Measurements from ENCODE around the gene CCSER1. TPM values are rescaled to one million over a fixed set of nuclear protein-coding genes. Genes with fewer than 3 reads are reported as not detected.

CCSER1 gene
- total RNA-seq, 1 donor from 2014 or later, result 1.4 TPM

DNA sequence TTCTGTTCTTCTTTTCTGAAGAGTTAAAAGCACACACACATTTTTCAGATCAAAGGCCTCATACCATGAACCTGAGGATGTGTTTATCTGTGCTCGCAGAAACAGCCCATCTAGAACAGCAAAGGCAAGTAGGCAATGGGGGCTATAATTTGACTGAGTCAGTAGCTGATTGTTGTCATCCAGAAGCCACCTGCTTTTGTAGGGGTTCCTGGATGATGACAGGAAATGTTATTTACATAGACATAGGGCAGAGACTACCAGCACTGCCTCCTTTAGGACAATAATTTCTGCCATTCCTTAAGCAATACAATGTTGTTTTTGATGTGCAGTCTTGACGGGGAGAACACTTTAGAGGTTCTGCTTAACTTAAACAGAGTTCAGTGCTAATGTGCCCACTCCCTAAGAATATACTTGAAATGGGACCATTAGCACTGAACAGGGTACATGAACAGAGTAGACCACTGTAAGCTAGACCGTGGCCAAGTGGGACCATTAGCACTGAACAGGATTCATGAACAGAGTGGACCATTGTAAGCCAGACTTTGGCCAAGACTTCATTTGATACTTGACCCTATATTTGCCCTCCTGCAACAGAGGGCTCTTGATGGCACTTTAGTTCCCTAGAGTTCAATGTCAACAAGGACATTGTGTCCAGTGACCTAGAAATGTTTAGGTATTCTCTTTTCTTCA lies 42.8 kb upstream of the CCSER1 start:
- Histone ChIP-seq H3K36me3 (ENCODE audit: control insufficient read depth, insufficient read depth, low read length) (no peaks in the 10 kb centered on the region), H3K4me3 (ENCODE audit: low read depth, low read length) (no peak overlapping the region), H3K27me3 (ENCODE audit: control insufficient read depth, insufficient read depth, low read length) (no peaks in the 10 kb centered on the region)
- TF ChIP-seq, protein P1, sequence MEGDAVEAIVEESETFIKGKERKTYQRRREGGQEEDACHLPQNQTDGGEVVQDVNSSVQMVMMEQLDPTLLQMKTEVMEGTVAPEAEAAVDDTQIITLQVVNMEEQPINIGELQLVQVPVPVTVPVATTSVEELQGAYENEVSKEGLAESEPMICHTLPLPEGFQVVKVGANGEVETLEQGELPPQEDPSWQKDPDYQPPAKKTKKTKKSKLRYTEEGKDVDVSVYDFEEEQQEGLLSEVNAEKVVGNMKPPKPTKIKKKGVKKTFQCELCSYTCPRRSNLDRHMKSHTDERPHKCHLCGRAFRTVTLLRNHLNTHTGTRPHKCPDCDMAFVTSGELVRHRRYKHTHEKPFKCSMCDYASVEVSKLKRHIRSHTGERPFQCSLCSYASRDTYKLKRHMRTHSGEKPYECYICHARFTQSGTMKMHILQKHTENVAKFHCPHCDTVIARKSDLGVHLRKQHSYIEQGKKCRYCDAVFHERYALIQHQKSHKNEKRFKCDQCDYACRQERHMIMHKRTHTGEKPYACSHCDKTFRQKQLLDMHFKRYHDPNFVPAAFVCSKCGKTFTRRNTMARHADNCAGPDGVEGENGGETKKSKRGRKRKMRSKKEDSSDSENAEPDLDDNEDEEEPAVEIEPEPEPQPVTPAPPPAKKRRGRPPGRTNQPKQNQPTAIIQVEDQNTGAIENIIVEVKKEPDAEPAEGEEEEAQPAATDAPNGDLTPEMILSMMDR (IDR thresholded peaks at IDR 0.05; ENCODE audit: insufficient read depth, low read length, poor library complexity, severe bottlenecking), result no peak
- DNase-seq (ENCODE audit: low read depth), result no peak

DNA sequence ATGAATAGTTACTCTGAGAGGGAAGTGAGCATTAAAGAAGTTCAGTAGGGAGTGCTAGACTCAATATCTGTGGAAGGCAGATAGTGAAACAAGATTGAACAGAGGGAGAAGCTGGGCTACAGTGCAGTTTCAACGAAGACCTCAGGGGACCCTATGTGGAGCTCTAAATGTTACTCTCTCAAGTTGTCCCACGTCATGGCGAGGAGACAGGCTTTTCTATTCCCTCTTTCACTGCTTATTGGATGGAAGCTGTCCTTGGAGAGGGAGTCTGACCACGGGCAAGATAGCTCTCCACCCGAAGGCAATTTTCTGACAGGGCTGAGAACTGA lies 42.3 kb upstream of the CCSER1 start:
- TF ChIP-seq, protein P1 (IDR thresholded peaks at IDR 0.05; ENCODE audit: insufficient read depth, low read length, poor library complexity, severe bottlenecking), result no peak
- Histone ChIP-seq H3K36me3 (ENCODE audit: control insufficient read depth, insufficient read depth, low read length) (no peaks in the 10 kb centered on the region), H3K4me3 (ENCODE audit: low read depth, low read length) (no peak overlapping the region), H3K27me3 (ENCODE audit: control insufficient read depth, insufficient read depth, low read length) (no peaks in the 10 kb centered on the region)
- DNase-seq (ENCODE audit: low read depth), result no peak

DNA sequence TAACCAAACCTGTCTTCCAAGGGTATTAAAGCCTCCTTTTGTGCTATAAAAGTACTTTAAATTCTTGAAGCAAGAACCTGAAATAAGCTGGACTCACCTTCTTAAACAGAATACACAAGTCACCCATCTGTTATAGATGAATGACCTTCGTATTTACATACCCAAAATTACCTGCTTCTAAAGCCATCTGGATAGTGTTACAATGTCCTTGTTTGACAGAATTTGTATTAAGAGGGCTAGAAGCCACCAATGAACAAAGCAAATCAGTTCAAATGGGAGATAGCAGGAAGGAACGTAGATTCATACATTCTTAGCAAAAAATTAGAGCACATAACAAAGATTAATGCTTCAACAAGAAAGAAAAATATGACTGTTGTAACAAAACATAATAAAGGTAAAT lies 33.7 kb upstream of the CCSER1 start:
- DNase-seq (ENCODE audit: low read depth), result no peak
- Histone ChIP-seq H3K36me3 (ENCODE audit: control insufficient read depth, insufficient read depth, low read length) (no peaks in the 10 kb centered on the region), H3K27me3 (ENCODE audit: control insufficient read depth, insufficient read depth, low read length) (no peaks in the 10 kb centered on the region), H3K4me3 (ENCODE audit: low read depth, low read length) (no peak overlapping the region)
- TF ChIP-seq, protein P1 (IDR thresholded peaks at IDR 0.05; ENCODE audit: insufficient read depth, low read length, poor library complexity, severe bottlenecking), result no peak

DNA sequence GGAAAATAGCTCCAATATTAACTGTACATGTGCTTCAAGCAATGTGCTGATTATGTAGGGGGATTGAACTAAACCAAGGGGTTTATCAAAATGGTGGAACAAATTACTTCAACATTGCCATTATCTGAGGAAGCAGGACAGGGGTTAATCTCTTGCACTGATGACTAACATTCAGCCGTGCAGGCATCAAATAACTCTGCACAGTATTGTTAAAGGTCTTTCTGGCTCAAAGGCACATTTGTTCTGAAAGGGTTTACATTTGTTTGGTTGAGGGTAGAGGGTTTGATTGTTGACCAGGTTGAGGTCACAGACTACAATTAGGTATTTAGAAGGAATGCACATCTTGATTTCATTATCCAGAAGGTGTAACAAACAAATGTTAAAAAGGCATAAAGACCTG lies 32.2 kb upstream of the CCSER1 start:
- Histone ChIP-seq H3K36me3 (ENCODE audit: control insufficient read depth, insufficient read depth, low read length) (no peaks in the 10 kb centered on the region), H3K4me3 (ENCODE audit: low read depth, low read length) (no peak overlapping the region), H3K27me3 (ENCODE audit: control insufficient read depth, insufficient read depth, low read length) (no peaks in the 10 kb centered on the region)
- TF ChIP-seq, protein P1 (IDR thresholded peaks at IDR 0.05; ENCODE audit: insufficient read depth, low read length, poor library complexity, severe bottlenecking), result no peak
- DNase-seq (ENCODE audit: low read depth), result no peak

DNA sequence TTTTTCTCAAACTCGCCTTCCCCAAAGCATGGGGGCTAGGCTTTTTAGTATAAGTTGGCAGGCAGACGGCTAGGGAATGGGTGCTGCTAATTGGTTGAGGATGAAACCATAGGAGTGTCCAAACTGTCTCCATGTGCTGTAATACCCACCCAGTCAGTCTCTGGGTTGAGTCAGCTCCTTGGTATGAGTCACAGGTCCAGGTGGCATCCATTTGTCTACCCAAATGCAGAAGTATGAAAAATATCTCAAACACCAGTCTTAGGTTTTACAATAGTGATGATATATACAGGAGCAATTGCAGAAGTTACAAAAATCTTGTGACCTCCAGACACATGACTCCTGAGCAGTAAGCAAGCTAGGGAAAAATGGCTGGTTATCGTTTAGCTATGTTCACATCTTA lies 27.4 kb upstream of the CCSER1 start:
- DNase-seq (ENCODE audit: low read depth), result peak; percentile 14
- TF ChIP-seq, protein P1 (IDR thresholded peaks at IDR 0.05; ENCODE audit: insufficient read depth, low read length, poor library complexity, severe bottlenecking), result no peak

DNA sequence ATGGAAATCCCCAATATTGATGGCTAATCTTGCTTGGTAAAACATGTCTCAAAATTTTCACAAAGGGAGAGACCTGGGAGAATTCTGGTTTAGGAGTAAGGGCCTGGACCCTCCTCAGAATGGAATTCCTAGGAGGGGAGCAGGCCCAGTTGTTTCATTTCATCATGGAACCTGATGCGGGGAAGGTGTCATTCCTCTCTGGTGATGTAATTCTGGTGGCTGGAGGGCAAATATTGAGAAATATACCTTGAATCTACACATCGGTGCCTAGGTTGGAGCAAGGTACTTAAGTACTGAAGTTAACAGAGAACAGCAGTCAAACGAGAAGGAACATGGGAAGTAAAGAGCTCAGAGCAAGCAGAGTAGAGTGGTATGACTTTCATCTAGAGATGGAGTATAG lies 23.2 kb upstream of the CCSER1 start:
- H3K27me3 ChIP-seq (ENCODE audit: control insufficient read depth, insufficient read depth, low read length), result no peaks in the 10 kb centered on the region
- H3K36me3 ChIP-seq (ENCODE audit: control insufficient read depth, insufficient read depth, low read length), result no peaks in the 10 kb centered on the region
- H3K4me3 ChIP-seq (ENCODE audit: low read depth, low read length), result no peak overlapping the region
- TF ChIP-seq, protein P1 (IDR thresholded peaks at IDR 0.05; ENCODE audit: insufficient read depth, low read length, poor library complexity, severe bottlenecking), result no peak
- no peak for DNase-seq (ENCODE audit: low read depth)

More for the DNA sequence above, 27.4 kb upstream of the CCSER1 start:
- Histone ChIP-seq H3K4me3 (ENCODE audit: low read depth, low read length) (no peak overlapping the region), H3K27me3 (ENCODE audit: control insufficient read depth, insufficient read depth, low read length) (no peaks in the 10 kb centered on the region), H3K36me3 (ENCODE audit: control insufficient read depth, insufficient read depth, low read length) (no peaks in the 10 kb centered on the region)

Data from kidney epithelial cell (primary cell).